Activated CD4-positive, CD25-positive, alpha-beta regulatory T cell (primary cell): ENCODE results near the gene LDLRAD4.

Source experiments
- DNase-seq, 4 experiments: peaks; one replicate each; lab custom pipeline; 2025; lab: John Stamatoyannopoulos, UW

The LDLRAD4 gene

DNA sequence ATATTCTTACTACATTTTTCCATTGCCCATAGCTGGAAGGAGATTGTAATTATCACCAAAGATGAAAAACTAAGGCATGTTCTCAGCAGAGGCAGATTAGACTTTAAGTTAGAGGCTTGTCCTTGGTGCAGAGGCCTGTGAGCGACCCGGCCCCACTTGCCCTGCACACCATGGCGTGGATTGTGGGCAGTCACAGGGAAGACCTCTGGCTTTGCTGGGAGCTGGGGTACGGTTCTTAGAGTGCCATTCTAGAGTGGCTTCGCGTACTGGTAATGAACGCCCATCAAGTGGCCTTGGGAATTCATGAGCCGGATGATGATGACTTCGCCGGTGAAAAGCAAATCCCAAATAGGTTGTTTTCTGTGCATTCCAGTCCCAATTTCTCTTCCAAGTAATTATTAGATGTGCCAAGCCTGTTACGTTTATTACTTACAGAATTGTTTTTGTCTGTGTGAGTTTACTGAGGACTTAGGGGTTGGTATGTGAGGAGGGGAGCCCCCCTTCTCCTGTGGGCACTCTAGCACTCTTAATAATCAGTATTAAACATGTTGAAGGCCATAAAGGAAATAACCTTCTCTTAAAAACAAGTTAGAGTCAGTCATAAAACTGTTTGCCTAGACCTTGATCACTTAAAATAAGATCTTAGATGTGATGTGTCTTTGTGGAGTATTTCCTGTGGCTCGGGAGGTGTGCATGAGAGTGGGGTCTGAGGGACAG is 90.6 kb downstream of the LDLRAD4 start:
- no peak for DNase-seq

DNA sequence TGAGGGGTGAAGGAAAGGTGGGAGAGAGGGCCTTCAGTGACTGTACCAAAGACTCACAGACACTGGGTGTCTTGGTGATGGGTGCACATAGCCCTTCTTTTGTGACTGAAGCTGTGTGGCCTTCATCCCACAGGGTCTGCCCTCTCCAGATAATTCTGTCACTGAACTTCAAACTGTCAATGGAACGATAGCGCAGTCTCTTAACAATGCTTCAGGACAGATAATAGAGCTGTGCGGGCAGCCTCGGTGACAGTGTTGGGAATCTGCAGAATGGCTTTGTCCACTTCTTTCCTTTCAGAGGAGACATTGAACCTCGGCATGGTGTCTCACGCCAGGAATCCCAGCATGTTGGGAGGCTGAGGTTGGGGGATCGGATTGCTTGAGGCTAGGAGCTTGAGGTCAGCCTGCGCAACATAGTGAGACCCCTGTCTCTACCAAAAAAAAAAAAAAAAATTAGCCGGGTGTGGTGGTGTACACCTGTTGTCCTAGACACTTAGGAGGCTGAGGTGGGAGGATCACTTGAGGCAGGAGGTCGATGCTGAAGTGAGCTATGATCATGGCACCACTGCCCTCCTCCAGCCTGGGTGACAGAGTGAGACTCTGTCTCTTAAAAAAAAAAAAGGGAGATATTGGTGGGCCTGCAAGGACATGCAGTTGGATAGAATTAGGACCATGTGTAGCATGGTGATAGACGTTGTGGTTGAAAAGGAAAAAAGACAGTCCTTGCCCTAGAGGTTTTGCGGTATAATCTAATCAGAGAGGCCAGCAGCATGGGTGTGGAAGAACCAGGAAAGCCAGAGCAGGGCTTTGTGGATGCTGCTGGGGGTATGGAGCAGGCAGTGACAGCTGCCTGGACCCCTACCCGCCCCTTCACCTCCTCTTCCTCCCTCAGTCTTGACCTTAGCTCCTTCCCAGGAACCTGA is 91.4 kb downstream of the LDLRAD4 start:
- no peak for DNase-seq

DNA sequence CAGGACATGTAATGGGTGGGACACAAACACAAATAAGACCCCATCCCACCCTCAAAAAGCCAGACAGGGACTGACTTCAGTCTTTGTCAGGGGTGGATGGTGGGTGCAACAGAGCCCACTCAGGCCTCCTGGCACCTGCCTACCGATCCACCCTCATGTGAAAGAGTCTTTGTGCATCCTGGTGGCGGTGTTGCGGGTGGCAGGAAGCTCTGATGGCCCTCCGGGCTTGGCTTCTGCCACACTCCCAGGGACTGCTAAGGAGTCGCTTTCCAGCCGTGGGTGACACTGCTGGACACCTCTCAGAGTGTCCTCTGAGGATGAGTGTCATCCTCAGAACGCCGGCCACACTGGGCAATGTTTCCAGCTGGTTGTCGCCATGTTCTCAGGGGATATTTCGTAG is 92.6 kb downstream of the LDLRAD4 start:
- no peak for DNase-seq

GRCh38 chr18:13312515-13312914 is 94.0 kb downstream of the LDLRAD4 start:
- no peak for DNase-seq

GRCh38 chr18:13313006-13313686 is 94.6 kb downstream of the LDLRAD4 start:
- no peak for DNase-seq

DNA sequence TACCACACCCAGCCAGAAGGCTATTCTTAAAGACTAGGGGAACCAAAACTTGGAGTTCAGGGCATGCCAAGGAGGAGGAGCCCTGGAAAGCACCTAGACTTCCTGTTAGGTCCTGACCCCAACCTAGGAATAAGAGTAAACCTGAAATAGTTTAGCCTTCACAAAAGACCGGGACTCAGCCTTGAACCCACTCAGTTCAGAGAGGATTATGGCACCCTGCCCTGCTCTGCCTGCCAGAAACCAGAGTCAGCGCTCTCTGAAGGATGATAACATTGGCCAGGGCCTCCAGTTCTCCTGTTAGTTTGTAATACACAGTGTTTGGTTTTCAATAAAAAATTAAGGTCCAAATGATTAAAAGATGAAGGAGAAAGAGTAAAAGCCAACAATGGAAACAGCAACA is 96.4 kb downstream of the LDLRAD4 start:
- DNase-seq, result no peak

GRCh38 chr18:13316063-13316462 is 97.5 kb downstream of the LDLRAD4 start:
- no peak for DNase-seq

DNA sequence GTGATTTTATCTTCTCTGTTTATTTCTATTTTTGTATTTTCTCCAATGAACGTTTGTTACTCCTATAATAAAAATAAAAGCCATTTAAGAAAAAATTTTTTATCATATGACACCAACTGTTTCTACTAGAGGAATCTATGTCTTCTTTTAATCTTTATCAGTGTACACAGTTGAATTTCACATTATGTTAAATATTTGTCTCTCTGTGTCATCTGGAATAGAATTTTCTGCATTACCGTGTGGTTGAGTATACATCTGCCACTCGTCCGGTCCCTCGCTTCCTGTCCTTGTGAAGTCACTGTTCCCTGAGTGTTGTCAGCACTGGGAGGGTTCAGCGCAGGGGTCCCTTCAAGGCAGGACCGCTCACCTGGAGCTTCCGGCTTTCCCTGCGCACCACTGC is 99.2 kb downstream of the LDLRAD4 start:
- DNase-seq, result no peak

- no peak for DNase-seq
Measured at GRCh38 chr18:13318731-13319501, 100.4 kb downstream of the LDLRAD4 start.

DNA sequence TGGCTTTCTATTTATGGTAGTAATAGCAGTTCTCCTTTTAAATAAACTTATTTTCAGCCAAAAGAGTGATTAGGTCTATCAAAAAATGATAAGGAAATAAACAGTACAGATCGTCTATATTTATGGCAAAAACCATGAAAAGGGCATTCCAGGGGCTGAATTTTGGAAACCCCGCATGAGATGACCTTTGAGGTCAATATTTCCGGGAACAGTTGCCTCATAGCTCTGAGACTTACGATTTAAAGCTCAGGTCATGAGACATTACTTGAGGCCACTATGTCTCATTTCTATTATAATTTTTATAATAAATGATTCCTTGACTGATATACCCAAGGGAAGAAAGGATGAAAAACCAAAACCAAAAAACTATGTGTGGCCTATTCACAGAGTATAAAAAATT is 101.1 kb downstream of the LDLRAD4 start:
- no peak for DNase-seq

- DNase-seq, result no peak
Measured at GRCh38 chr18:13320096-13320495, 101.5 kb downstream of the LDLRAD4 start.

DNA sequence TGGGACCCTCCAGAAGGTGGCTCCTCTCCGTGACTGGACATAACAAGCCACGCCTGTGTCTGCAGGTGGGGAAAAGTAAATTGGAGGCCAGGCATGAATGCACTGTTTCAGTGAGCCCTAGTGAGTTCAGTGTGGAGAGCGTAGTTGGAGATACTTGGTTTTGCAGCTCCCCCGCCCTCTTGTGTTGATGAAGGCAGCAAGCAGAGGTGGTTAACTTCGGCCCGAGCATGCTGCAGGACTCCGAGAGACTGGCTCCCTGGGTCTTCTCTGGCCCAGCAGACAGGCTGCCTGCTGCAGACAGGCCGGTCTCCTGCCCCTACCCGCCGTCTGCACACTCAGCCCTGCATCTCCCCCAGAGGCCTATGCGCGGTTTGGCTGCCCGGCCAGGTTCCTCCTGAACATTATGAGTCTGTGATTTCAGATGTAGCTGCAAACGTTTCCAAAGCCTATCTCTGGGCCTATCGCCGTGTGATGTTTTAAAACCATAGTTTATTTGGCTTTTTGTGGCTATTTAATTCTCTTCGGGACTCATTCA is 102.4 kb downstream of the LDLRAD4 start:
- no peak for DNase-seq

- no peak for DNase-seq
Measured at GRCh38 chr18:13321923-13322322, 103.4 kb downstream of the LDLRAD4 start.

- no peak for DNase-seq
Measured at GRCh38 chr18:13323186-13323585, 104.6 kb downstream of the LDLRAD4 start.

- DNase-seq, result no peak
Measured at GRCh38 chr18:13324880-13325279, 106.3 kb downstream of the LDLRAD4 start.

DNA sequence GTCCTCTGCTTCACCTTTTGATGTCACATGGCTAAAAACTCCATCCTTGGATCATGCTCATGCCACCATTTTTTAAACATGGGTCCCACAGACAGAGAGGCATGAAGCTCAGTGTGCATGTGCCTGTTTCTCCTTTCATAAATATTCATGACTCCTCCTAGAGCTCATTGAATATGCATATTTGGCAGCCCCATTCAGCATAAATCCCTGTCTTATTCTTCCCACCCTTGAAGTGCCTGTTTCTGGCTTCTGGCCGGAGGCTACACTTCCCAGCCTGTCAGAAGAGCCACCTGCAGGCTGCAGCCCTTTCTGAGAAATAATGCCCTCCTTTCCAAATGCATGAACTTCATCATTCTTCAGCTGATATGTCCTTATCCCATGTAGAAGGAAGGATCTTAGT is 109.7 kb downstream of the LDLRAD4 start:
- no peak for DNase-seq

- DNase-seq, result no peak
Measured at GRCh38 chr18:13330996-13331395, 112.4 kb downstream of the LDLRAD4 start.

GRCh38 chr18:13331846-13332245 is 113.3 kb downstream of the LDLRAD4 start:
- no peak for DNase-seq

GRCh38 chr18:13332874-13333273 is 114.3 kb downstream of the LDLRAD4 start:
- no peak for DNase-seq

GRCh38 chr18:13335903-13336302 is 117.3 kb downstream of the LDLRAD4 start:
- no peak for DNase-seq

DNA sequence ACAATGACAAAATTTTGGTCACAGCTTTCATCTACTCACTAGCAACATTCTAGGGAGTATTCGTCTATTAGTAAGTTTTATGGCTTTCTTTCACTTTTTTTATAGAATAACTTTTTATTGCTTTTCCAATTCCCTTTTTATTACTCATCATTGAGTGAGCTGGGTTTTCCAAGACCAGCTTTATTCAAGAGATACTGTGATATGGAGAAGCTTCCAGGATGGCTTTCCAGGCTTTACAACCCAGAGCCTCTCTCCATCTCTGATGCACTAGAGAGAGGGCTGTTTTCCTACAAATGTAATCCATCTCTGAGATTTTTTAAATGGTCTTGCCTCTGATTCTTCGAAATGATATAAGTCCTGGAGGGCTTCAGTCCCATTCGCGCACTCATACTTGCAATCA is 118.3 kb downstream of the LDLRAD4 start:
- DNase-seq, result no peak

DNA sequence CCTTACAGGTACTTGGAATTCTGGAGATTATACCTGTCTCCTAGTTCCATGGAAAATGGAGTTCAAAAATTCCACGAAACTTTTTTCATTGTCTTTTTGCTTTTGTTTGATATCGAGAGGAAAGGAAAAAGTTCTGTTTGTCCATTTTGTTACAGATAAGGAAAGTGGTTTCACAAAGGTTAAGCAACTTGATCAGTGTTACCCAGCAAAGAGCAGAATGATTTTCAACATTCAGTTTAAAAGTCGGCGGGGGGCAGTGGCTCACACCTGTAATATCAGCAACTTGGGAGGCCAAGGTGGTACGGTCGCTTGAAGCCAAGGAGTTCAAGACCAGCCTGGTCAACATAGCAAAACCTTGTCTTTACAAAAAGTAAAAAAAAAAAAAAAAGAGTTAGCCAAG is 118.8 kb downstream of the LDLRAD4 start:
- DNase-seq, result no peak
